Tibial nerve (tissue), 4 donors: ENCODE data around the gene PTPRD. TPM values are rescaled to one million over a fixed set of nuclear protein-coding genes. Genes with fewer than 3 reads are reported as not detected.

Source experiments
- DNase-seq, 2 donors: peaks; one replicate each; pipeline ENCODE4 v3.0.0-alpha.2; 2019; ENCODE audit warnings: low spot score in 2 of 2
- H3K27ac ChIP-seq, 4 donors: fragments of 200-600 bp; sonication (generic) in 3 of 4; one replicate each; pipeline ENCODE4 v1.5.1; 2017 to 2019; ENCODE audit warnings: mild to moderate bottlenecking in 1 of 4
- H3K27me3 ChIP-seq, 2 donors: fragments of 200-600 bp; sonication (generic) in 1 of 2; one replicate each; pipeline versions ENCODE4 v1.5.1 to v1.6.0; 2017 to 2019
- H3K36me3 ChIP-seq, 3 donors: fragments of 200-600 bp; sonication (generic); one replicate each; pipeline ENCODE4 v1.5.1; 2018 to 2019
- H3K4me1 ChIP-seq, 4 donors: fragments of 200-600 bp; sonication (generic) in 3 of 4; one replicate each; pipeline ENCODE4 v1.5.1; 2017 to 2019
- H3K4me3 ChIP-seq, 4 donors: fragments of 200-600 bp; sonication (generic) in 3 of 4; one replicate each; pipeline ENCODE4 v1.5.1; 2017 to 2019; ENCODE audit warnings: mild to moderate bottlenecking in 1 of 4, moderate library complexity in 1 of 4
- H3K9me3 ChIP-seq, 4 donors: fragments of 200-600 bp; sonication (generic) in 3 of 4; one replicate each; pipeline ENCODE4 v1.5.1; 2017 to 2019
- EP300 ChIP-seq, 2 donors: sonication (generic); formaldehyde crosslinking; IDR thresholded peaks; one replicate each; pipeline ENCODE4 v1.6.1; 2017; ENCODE audit warnings: antibody characterized with exemption in 2 of 2, mild to moderate bottlenecking in 1 of 2
- POLR2A ChIP-seq, 2 donors: fragments of 450-650 bp; IDR thresholded peaks; one replicate each; pipeline ENCODE4 v1.6.1; 2017; ENCODE audit warnings: antibody characterized with exemption in 2 of 2, mild to moderate bottlenecking in 2 of 2, moderate library complexity in 2 of 2
- WGBS, 2 donors: methylation state at CpG; one replicate each; pipeline ENCODE4 v1.1.5; 2018; 5-methylcytosine and 5-hydroxymethylcytosine counted together
- total RNA-seq, 4 donors: library from RNA; depleted of rRNA; stranded (reverse); fragments of >200 nt; gene quantifications; one replicate each; pipeline ENCODE4 v1.1.0, GENCODE V29; 2016
- TF ChIP-seq, protein P1 (sequence below), 5 experiments: fragments of 200-600 bp in 3 of 5; fragments of 450-650 bp in 2 of 5; sonication (generic) in 3 of 5; IDR thresholded peaks; one replicate each; pipeline ENCODE4 v1.5.1; 2016 to 2019; ENCODE audit warnings: antibody characterized with exemption in 5 of 5, mild to moderate bottlenecking in 3 of 5, moderate library complexity in 2 of 5

PTPRD gene
- total RNA-seq, 4 donors from 2014 or later = 1.7 to 13.2 (median 5.1) TPM

DNA sequence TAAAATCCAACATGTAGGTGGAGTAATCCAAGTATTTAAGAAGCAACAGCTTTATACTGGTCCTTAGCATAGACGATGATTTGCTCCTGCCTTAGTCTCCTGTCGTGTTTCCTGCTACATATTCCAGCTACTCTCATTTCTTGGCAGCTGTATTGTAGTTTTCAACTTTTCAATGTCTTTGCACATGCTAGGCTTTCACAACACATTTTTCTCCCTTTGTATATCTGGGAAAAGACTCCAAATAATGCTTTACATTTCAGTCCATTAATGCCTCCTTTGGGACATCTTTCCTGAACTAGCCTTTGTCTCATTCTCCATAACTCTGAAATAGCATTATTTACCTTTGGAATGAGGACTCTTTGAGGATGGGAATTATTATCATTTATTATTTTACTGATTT, 508.0 kb downstream of the PTPRD start:
- Histone ChIP-seq H3K36me3 (no peaks in the 10 kb centered on the region), H3K27me3 (no peaks in the 10 kb centered on the region), H3K4me1 (no peaks in the 10 kb centered on the region), H3K27ac (no peak overlapping the region), H3K9me3 (no peaks in the 10 kb centered on the region), H3K4me3 (no peak overlapping the region)
- TF ChIP-seq EP300 (IDR thresholded peaks at IDR 0.05) (no peak), POLR2A (IDR thresholded peaks at IDR 0.05) (no peak)
- TF ChIP-seq, protein P1, sequence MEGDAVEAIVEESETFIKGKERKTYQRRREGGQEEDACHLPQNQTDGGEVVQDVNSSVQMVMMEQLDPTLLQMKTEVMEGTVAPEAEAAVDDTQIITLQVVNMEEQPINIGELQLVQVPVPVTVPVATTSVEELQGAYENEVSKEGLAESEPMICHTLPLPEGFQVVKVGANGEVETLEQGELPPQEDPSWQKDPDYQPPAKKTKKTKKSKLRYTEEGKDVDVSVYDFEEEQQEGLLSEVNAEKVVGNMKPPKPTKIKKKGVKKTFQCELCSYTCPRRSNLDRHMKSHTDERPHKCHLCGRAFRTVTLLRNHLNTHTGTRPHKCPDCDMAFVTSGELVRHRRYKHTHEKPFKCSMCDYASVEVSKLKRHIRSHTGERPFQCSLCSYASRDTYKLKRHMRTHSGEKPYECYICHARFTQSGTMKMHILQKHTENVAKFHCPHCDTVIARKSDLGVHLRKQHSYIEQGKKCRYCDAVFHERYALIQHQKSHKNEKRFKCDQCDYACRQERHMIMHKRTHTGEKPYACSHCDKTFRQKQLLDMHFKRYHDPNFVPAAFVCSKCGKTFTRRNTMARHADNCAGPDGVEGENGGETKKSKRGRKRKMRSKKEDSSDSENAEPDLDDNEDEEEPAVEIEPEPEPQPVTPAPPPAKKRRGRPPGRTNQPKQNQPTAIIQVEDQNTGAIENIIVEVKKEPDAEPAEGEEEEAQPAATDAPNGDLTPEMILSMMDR (IDR thresholded peaks at IDR 0.05) = no peak
- WGBS, 2 donors = 43 to 57% methylated on average over 2 of the region's 2 CpGs
- no peak for DNase-seq

DNA sequence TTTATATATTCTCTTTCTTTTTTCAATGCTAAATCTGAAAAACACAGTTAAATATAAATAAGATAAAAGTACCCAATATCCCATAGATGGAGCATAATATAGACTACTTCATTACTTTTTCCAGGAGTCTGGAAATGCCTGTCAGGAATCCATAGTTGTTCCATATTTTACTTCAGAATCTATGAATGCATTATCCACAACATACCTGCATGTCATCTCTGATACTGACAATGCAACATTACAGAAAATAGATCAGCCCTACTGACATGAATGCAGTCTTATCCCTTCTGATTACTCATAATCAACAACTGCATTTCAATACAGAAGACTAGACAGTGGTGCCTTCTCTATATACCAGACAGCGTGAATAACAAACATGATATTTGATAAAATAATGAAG, 517.6 kb downstream of the PTPRD start:
- H3K27ac ChIP-seq = no peak overlapping the region
- 91 to 96% methylated on average over 1 of the region's 1 CpG for WGBS, 2 donors
- no peaks in the 10 kb centered on the region for H3K4me1 ChIP-seq
- no peaks in the 10 kb centered on the region for H3K27me3 ChIP-seq
- no peak for TF ChIP-seq POLR2A (IDR thresholded peaks at IDR 0.05)
- TF ChIP-seq, protein P1 (IDR thresholded peaks at IDR 0.05) = no peak
- no peak for TF ChIP-seq EP300 (IDR thresholded peaks at IDR 0.05)
- no peaks in the 10 kb centered on the region for H3K9me3 ChIP-seq
- DNase-seq = no peak
- H3K4me3 ChIP-seq = no peak overlapping the region
- H3K36me3 ChIP-seq = no peaks in the 10 kb centered on the region

DNA sequence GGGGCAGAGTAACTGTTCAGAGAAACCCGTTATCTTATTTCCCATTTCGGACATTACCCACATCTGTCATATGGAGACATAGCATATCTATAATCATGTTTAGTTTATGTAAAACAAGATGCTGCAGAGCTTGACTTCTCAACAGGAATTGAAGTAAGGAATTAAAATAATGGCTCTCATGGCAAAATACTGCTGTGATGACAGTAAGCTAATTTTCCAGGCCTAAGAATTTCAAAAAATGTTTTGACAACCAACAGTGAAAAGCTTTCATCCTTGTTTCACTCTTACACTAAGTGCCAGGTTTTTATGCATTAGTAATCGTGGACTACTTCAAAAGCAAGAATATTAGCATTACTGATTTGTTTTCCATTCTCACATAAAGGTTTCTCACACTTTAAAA, 518.2 kb downstream of the PTPRD start:
- 80% methylated on average over 3 of the region's 3 CpGs for WGBS, 2 donors
- Histone ChIP-seq H3K4me3 (no peak overlapping the region), H3K4me1 (no peaks in the 10 kb centered on the region), H3K27ac (no peak overlapping the region), H3K27me3 (no peaks in the 10 kb centered on the region), H3K36me3 (no peaks in the 10 kb centered on the region), H3K9me3 (no peaks in the 10 kb centered on the region)
- TF ChIP-seq EP300 (IDR thresholded peaks at IDR 0.05) = no peak
- TF ChIP-seq, protein P1 (IDR thresholded peaks at IDR 0.05) = no peak
- no peak for TF ChIP-seq POLR2A (IDR thresholded peaks at IDR 0.05)
- no peak for DNase-seq

DNA sequence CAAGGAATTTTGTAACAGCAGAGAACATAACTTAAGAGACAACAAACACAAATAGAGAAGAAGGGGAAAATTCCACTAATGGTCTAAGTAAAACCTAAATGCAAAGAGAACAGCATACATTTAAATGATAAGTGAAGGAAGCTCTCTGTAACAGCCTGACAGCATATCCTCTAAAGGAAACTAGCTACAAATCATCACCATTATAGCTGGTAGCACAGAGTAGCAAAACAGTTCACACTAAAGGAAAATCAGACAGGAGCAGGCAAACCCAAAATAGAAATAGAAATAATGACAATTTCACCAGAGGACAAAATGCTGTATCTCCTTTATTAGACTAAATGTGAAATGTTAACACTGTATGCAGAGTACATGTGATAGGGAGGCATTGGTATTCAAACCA, 532.8 kb downstream of the PTPRD start:
- Histone ChIP-seq H3K4me1 (no peaks in the 10 kb centered on the region), H3K36me3 (no peaks in the 10 kb centered on the region), H3K27ac (no peak overlapping the region), H3K4me3 (no peak overlapping the region), H3K9me3 (no peaks in the 10 kb centered on the region), H3K27me3 (no peaks in the 10 kb centered on the region)
- no peak for DNase-seq
- TF ChIP-seq EP300 (IDR thresholded peaks at IDR 0.05) = no peak
- no peak for TF ChIP-seq POLR2A (IDR thresholded peaks at IDR 0.05)
- TF ChIP-seq, protein P1 (IDR thresholded peaks at IDR 0.05) = no peak

DNA sequence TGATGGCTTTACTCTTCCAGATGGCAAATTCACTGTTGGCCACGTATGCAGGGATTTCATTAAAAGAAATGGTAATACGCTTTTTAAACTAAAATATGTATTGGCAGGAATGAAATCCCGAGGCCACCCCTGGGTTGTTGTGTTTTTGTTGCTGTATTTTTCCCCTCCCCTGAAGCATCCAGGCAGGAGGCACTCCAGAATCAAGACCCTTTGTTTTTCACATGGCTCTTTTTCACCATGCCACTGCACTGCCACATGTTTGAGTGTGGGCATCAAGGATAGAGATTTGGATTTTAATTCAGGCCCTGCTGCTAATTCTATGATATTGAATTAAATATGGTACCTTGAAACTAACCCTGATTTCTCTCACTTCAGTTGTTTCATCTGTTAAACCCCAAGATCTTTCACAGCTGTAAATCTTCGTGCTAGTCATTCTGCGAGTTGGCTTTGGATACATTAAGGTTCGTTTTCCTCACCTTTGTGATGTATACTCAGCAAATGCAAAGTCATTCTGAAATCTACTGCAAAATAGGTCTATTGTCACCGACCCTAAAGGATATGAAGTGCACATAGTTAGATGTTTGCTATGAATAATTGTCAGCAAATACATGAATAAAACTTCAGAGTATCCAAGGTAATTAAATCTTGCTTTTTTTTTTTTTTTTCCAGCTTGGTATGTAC, 533.4 kb downstream of the PTPRD start:
- DNase-seq = no peak
- Histone ChIP-seq H3K36me3 (no peaks in the 10 kb centered on the region), H3K4me3 (no peak overlapping the region), H3K4me1 (no peaks in the 10 kb centered on the region), H3K27ac (no peak overlapping the region), H3K9me3 (no peaks in the 10 kb centered on the region), H3K27me3 (no peaks in the 10 kb centered on the region)
- TF ChIP-seq EP300 (IDR thresholded peaks at IDR 0.05) (no peak), POLR2A (IDR thresholded peaks at IDR 0.05) (no peak)
- TF ChIP-seq, protein P1 (IDR thresholded peaks at IDR 0.05) = no peak
- WGBS, 2 donors = 74 to 75% methylated on average over 7 of the region's 7 CpGs
